Panc1 (cell line): ENCODE results near the gene PITRM1. TPM values are rescaled to one million over a fixed set of nuclear protein-coding genes. Genes with fewer than 3 reads are reported as not detected.

Experiments used
- ATAC-seq: fragments of 200-7000 bp; cut with Tn5 transposase; 2 replicates; pipeline ENCODE4 v1.9.1; 2020; ENCODE audit warnings: mild to moderate bottlenecking, moderate library complexity
- BruUV-seq: library from RNA; stranded (reverse); fragments of 400-500 nt; replicated peaks from 2 replicates; lab custom pipeline; 2021; lab: Mats Ljungman, UMichigan
- CTCF ChIA-PET: fragments of 300-600 bp; sonication (Branson Sonifier 250); formaldehyde crosslinking; loops from one replicate; lab custom pipeline; 2022; ENCODE audit warnings: antibody characterized with exemption; lab: Charles Lee
- POLR2A ChIA-PET: fragments of 300-600 bp; sonication (Branson Sonifier 250); formaldehyde crosslinking; loops from one replicate; lab custom pipeline; 2022; ENCODE audit warnings: antibody characterized with exemption; lab: Charles Lee
- DNase-seq: peaks from one replicate; pipeline ENCODE4 v3.0.0-alpha.2; 2010; ENCODE audit warnings: low read depth, low spot score
- H3K27ac ChIP-seq: 2 replicates; pipeline ENCODE4 v1.5.1; 2011; ENCODE audit warnings: mild to moderate bottlenecking, low read length, inconsistent platforms
- H3K27me3 ChIP-seq: fragments of 200-500 bp; sonication (Bioruptor generic); 2 replicates; pipeline ENCODE4 v1.6.0; 2014; ENCODE audit warnings: low read length, inconsistent platforms; ENCODE audit not compliant: control insufficient read depth, insufficient read depth
- H3K36me3 ChIP-seq: fragments of 200-500 bp; sonication (Bioruptor generic); 2 replicates; pipeline ENCODE4 v1.5.1; 2014; ENCODE audit warnings: inconsistent platforms, mild to moderate bottlenecking, low read length, moderate library complexity; ENCODE audit not compliant: control insufficient read depth, insufficient read depth
- H3K4me1 ChIP-seq: 2 replicates; pipeline ENCODE4 v1.5.1; 2011; ENCODE audit warnings: inconsistent platforms, mild to moderate bottlenecking, low read length, moderate library complexity; ENCODE audit not compliant: control insufficient read depth, insufficient read depth
- H3K4me3 ChIP-seq, 2 experiments: 2 replicates each; pipeline ENCODE4 v1.5.1; 2011 to 2012; ENCODE audit warnings: low read depth in 2 of 2, low read length in 2 of 2, mild to moderate bottlenecking in 2 of 2, inconsistent platforms in 1 of 2, moderate library complexity in 1 of 2
- H3K9me3 ChIP-seq: fragments of 200-500 bp; sonication (Bioruptor generic); 2 replicates; pipeline ENCODE4 v1.5.1; 2014; ENCODE audit warnings: low read depth, mild to moderate bottlenecking, inconsistent platforms, low read length, moderate library complexity; ENCODE audit not compliant: control insufficient read depth, insufficient read depth
- POLR2AphosphoS5 ChIP-seq: IDR thresholded peaks from 2 replicates; pipeline ENCODE4 v1.6.1; 2012; ENCODE audit warnings: mild to moderate bottlenecking, low read depth, low read length, moderate library complexity
- SIN3A ChIP-seq: IDR thresholded peaks from 2 replicates; pipeline ENCODE4 v1.6.1; 2012; ENCODE audit warnings: low read depth, mild to moderate bottlenecking, low read length, moderate library complexity, borderline replicate concordance; ENCODE audit not compliant: insufficient read depth
- TCF7L2 ChIP-seq: IDR thresholded peaks from 2 replicates; pipeline ENCODE4 v1.6.1; 2011; ENCODE audit warnings: mild to moderate bottlenecking, low read depth, low read length, inconsistent platforms
- in situ Hi-C: cut with HindIII; loops from 2 replicates; pipeline ENCODE4 v1.10.0; 2016; ENCODE audit warnings: low sequenced_read_pairs, low pct_unique_long_range_greater_than_20kb
- intact Hi-C: fragments of 100-400 bp; cut with micrococcal nuclease; formaldehyde crosslinking; loops from one replicate; pipeline ENCODE4 v1.10.0; 2022; ENCODE audit not compliant: unreplicated experiment
- total RNA-seq: library from RNA; stranded (reverse); gene quantifications from one replicate; pipeline ENCODE4 v1.2.1, GENCODE V29; 2021; ENCODE audit not compliant: unreplicated experiment
- TF ChIP-seq, protein P1 (sequence below): fragments of 450-650 bp; IDR thresholded peaks from 2 replicates; pipeline ENCODE4 v1.5.1; 2017; ENCODE audit warnings: mild to moderate bottlenecking
- TF ChIP-seq, protein P2 (sequence below), 2 experiments: IDR thresholded peaks; 2 replicates each; pipeline ENCODE4 v1.6.1; 2011 to 2012; ENCODE audit warnings: low read depth in 2 of 2, control low read depth in 1 of 2, low read length in 1 of 2, mild to moderate bottlenecking in 1 of 2, moderate library complexity in 1 of 2; ENCODE audit not compliant: insufficient read depth in 1 of 2

The PITRM1 gene
- total RNA-seq, 1 experiment from 2014 or later: 63.5 TPM

GRCh38 chr10:3111621-3112163 is 60.9 kb downstream of the PITRM1 start:
- TF ChIP-seq POLR2AphosphoS5 (no peak), SIN3A (no peak), TCF7L2 (no peak)
- TF ChIP-seq, protein P1, sequence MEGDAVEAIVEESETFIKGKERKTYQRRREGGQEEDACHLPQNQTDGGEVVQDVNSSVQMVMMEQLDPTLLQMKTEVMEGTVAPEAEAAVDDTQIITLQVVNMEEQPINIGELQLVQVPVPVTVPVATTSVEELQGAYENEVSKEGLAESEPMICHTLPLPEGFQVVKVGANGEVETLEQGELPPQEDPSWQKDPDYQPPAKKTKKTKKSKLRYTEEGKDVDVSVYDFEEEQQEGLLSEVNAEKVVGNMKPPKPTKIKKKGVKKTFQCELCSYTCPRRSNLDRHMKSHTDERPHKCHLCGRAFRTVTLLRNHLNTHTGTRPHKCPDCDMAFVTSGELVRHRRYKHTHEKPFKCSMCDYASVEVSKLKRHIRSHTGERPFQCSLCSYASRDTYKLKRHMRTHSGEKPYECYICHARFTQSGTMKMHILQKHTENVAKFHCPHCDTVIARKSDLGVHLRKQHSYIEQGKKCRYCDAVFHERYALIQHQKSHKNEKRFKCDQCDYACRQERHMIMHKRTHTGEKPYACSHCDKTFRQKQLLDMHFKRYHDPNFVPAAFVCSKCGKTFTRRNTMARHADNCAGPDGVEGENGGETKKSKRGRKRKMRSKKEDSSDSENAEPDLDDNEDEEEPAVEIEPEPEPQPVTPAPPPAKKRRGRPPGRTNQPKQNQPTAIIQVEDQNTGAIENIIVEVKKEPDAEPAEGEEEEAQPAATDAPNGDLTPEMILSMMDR: no peak
- TF ChIP-seq, protein P2, sequence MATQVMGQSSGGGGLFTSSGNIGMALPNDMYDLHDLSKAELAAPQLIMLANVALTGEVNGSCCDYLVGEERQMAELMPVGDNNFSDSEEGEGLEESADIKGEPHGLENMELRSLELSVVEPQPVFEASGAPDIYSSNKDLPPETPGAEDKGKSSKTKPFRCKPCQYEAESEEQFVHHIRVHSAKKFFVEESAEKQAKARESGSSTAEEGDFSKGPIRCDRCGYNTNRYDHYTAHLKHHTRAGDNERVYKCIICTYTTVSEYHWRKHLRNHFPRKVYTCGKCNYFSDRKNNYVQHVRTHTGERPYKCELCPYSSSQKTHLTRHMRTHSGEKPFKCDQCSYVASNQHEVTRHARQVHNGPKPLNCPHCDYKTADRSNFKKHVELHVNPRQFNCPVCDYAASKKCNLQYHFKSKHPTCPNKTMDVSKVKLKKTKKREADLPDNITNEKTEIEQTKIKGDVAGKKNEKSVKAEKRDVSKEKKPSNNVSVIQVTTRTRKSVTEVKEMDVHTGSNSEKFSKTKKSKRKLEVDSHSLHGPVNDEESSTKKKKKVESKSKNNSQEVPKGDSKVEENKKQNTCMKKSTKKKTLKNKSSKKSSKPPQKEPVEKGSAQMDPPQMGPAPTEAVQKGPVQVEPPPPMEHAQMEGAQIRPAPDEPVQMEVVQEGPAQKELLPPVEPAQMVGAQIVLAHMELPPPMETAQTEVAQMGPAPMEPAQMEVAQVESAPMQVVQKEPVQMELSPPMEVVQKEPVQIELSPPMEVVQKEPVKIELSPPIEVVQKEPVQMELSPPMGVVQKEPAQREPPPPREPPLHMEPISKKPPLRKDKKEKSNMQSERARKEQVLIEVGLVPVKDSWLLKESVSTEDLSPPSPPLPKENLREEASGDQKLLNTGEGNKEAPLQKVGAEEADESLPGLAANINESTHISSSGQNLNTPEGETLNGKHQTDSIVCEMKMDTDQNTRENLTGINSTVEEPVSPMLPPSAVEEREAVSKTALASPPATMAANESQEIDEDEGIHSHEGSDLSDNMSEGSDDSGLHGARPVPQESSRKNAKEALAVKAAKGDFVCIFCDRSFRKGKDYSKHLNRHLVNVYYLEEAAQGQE (IDR thresholded peaks at IDR 0.05; ENCODE audit: insufficient read depth in 1 of 2, low read depth in 2 of 2, low read length in 1 of 2): no peak
- Histone ChIP-seq H3K4me1 (no peaks in the 10 kb centered on the region), H3K4me3 (no peak overlapping the region), H3K27me3 (no peaks in the 10 kb centered on the region), H3K9me3 (no peaks in the 10 kb centered on the region), H3K36me3 (peaks cover 7% of the 10 kb centered on the region), H3K27ac (no peak overlapping the region)
- intact Hi-C loops: no loop called here
- ATAC-seq (no peak), DNase-seq (no peak)
- BruUV-seq: no TSS peak
- ChIA-PET POLR2A (no interaction called here), CTCF (no interaction called here)
- in situ Hi-C loops: no loop called here

- no peak overlapping the region for H3K27ac ChIP-seq
- no peak overlapping the region for H3K4me3 ChIP-seq
- ChIA-PET CTCF (no interaction called here), POLR2A (no interaction called here)
- in situ Hi-C loops: no loop called here
- BruUV-seq: no TSS peak
- no peaks in the 10 kb centered on the region for H3K9me3 ChIP-seq
- H3K27me3 ChIP-seq: no peaks in the 10 kb centered on the region
- no peak for DNase-seq
- ATAC-seq: no peak
- intact Hi-C loops: no loop called here
- no peaks in the 10 kb centered on the region for H3K4me1 ChIP-seq
- TF ChIP-seq SIN3A: no peak
- TF ChIP-seq, protein P1: no peak
- no peak for TF ChIP-seq TCF7L2
- TF ChIP-seq POLR2AphosphoS5: no peak
- TF ChIP-seq, protein P2 (IDR thresholded peaks at IDR 0.05; ENCODE audit: insufficient read depth in 1 of 2, low read depth in 2 of 2, low read length in 1 of 2): no peak
- H3K36me3 ChIP-seq: peaks cover 4% of the 10 kb centered on the region; the same call in 1 of the 2 replicates
These were observed 61.6 kb downstream of the PITRM1 start for GRCh38 chr10:3110782-3111620.
